NCI-H187 (cell line): Measurements from ENCODE around the gene ARGFX.
"Not testable (repeated sequence)": the region's sequence is repeated elsewhere in the genome, so short reads cannot be mapped to it uniquely, and the experiment has no call there.

Source experiments
- DNase-seq, 2 experiments: peaks; one replicate each; lab custom pipeline; 2025; lab: John Stamatoyannopoulos, UW

ARGFX gene

GRCh38 chr3:121599900-121600299 is 32.2 kb downstream of the ARGFX start:
- DNase-seq: not testable (repeated sequence)

DNA sequence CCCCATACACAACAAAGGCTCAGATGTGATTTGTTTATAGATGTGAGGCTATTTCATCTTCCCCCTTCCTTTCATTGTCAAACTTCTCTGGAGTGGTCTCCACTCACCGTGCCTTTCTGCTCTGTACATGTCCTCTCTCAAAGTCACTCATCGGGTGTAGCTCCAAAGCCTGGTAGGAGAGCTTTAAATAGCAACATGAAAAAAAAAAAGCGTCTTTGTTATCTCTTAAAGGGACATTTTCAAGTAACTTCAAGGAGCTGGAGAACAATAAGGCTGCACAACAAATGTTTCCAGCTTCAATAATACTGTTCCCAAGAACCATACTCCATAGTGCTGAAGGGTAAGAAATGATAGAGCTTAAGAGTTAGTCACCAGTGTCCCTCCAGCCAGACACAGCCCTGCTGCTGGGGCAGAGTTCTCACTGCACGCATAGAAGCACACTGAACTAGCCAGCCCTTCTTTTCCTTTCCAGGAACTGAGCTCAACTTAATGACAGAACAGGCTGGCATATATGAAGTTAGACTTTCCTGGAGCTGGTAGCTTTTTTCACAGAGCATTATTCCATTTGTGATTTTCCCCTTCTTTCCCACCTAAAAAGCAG is 33.6 kb downstream of the ARGFX start:
- DNase-seq: no peak

DNA sequence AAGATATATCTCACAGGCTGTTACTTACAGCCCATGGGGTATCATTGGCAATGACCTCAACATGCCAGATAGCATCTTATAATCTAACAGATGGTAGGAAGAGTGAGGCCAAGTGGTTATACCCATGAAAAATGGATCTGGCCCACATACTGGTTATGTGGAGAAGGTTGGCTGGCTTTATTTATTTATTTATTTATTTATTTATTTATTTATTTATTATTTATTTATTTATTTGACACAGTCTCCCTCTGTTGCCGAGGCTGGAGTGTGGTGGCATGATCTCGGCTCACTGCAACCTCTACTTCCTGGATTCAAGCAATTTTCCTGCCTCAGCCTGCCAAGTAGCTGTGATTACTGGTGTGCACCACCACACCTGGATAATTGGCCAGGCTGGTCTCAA is 37.0 kb downstream of the ARGFX start:
- no peak for DNase-seq

DNA sequence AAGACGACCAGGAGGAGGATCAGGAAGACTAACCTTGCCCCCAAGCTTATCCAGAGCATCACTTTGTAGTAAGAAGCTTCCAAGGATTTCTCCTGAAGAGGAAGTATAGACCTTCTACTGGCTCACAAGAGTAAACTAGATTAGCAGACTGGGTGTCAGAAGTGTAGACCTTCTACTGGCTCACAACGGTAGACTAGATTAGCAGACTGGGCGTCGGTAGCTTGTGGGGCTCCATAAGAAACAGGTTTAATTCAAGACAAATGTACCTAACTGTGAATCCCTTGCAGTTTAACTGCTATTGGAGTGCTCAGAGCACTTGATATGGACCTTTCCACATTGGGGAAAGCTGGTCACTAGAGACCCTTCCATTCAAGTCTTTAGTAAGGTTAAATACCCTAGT is 38.4 kb downstream of the ARGFX start:
- DNase-seq: no peak
